HG03064 (cell line): ENCODE data around the gene DKK3.

Source experiments
- ATAC-seq: cut with Tn5 transposase; IDR thresholded peaks from one replicate; pipeline ENCODE4 v1.9.1; 2021; ENCODE audit warnings: low read depth; ENCODE audit not compliant: unreplicated experiment

Gene DKK3

DNA sequence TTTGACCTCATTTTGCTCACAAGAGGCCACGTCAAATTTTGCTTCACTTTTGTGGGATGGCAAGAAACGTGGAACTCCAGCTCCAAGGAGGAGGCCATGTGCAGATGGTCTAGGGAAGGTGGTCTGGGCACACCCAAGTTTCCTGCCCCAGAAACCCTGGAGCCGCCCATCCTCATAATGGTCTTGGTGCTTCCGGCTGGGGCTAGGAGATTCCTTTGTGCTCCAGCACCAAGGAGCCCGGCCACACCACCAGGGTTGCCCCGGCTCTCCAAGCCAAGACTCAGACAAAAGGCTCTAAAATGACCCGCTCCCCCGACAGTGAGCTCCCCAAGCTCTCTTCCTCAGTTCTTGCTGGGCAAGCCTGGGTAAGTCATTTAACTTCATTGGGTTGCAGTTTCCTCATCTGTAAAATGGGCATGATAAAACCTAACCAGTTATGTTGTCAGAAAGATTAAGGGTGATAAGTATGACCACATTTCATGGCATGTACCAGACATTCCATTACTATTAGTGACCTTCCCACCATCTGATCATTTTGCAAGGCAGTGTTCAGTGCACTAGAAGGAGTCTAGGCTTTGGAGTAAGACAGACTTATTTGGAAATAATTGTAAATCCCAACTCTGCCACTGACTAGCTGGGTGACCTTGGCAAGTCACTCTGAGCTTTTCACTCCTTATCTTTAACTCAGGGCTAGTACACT lies 23.3 kb downstream of the DKK3 start:
- no peak for ATAC-seq

GRCh38 chr11:11984563-11984962 lies 23.9 kb downstream of the DKK3 start:
- no peak for ATAC-seq

- no peak for ATAC-seq
Measured at GRCh38 chr11:11983427-11983826, 25.0 kb downstream of the DKK3 start.

DNA sequence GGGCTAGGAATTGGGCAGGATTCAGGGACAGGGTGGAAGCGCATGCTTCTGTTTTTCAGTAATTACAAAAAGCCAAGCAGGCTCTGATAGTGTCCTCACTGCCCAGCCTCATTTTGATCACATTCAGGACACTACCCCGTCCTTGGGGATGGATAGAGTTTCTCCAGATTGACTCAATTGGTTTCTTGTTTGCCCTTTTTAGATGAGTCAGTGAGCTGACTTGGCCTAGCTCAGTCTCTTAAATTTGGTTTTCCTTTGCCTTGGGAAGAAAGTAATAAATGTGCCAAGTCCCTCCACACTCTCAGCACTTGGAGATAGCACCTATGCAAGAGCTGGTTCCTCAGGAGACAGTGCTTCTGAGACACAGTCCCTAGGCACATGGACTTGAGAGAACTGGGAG lies 25.5 kb downstream of the DKK3 start:
- no peak for ATAC-seq

DNA sequence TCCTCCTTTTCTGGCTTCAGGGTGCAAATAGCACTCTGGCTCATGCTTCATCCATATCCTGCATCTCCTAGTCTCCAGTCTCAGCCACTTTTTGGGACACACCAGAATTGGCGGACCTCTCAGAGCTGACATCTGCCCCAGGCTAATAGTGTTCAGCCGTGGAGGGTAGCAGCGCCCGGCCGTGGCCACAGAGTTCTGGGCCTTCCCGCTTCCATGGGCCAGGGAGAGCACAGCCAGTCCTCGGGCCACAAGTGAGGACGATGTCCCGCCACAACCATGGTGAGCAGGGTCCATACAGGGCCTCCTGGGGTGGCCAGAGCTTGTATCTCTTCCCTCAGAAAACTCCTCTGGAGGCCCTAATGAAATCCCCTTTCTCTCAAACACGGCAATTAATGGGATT lies 26.0 kb downstream of the DKK3 start:
- no peak for ATAC-seq

GRCh38 chr11:11981840-11982239 lies 26.6 kb downstream of the DKK3 start:
- ATAC-seq, result no peak

- no peak for ATAC-seq
Measured at GRCh38 chr11:11981364-11981763, 27.1 kb downstream of the DKK3 start.

GRCh38 chr11:11980841-11981308 lies 27.6 kb downstream of the DKK3 start:
- ATAC-seq, result no peak

DNA sequence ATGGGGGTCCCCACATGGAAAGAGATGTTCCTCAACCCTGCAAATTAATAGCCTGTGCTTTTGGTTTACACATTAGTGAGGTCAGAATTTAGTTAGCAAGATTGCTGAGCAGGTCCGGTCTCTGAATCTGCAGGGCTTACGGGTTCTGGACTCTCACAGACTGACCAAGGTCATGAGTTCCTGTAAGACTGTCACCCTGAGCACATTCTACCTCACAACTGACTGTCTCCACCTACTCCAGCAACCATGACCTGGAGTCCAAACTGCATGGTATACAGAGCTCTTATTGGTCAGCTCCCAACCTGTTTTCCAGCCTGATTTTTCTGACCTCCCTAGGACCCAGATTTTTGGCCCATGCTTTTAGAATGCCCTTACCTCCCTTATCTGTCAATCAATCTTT lies 28.2 kb downstream of the DKK3 start:
- ATAC-seq, result no peak

DNA sequence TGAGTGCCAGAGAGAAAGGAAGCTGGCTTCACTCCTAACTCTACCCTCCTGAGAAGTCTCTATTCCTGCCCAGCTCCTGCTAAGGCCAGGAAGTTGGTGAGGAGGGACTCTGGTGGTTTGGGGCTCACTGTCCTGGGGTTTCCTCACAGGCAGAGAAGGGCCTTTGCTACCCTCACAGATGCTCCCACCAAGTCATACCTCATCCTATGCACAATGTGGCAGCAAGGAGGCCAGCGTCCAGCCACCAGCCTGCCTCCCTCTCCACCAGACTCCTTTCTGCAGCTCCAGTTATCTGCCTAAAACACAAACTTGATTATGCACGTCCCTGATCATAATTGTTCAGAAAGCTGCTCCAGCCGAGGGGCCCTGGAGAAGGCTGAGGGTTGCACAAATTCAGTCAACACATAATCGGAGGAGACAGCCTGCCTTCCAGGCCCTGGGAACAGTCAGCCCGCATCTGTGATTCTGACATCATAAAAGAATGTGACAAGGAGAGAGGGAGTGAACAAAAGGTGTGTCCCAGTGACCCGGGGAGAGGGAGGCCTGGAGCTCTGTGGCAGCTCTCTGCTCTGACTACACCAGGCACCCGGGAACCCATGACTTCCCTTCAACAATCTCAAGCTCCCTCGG lies 28.8 kb downstream of the DKK3 start:
- ATAC-seq, result no peak

GRCh38 chr11:11978792-11979487 lies 29.5 kb downstream of the DKK3 start:
- ATAC-seq, result no peak

- no peak for ATAC-seq
Measured at GRCh38 chr11:11978098-11978637, 30.3 kb downstream of the DKK3 start.

GRCh38 chr11:11977206-11977938 lies 31.1 kb downstream of the DKK3 start:
- no peak for ATAC-seq

DNA sequence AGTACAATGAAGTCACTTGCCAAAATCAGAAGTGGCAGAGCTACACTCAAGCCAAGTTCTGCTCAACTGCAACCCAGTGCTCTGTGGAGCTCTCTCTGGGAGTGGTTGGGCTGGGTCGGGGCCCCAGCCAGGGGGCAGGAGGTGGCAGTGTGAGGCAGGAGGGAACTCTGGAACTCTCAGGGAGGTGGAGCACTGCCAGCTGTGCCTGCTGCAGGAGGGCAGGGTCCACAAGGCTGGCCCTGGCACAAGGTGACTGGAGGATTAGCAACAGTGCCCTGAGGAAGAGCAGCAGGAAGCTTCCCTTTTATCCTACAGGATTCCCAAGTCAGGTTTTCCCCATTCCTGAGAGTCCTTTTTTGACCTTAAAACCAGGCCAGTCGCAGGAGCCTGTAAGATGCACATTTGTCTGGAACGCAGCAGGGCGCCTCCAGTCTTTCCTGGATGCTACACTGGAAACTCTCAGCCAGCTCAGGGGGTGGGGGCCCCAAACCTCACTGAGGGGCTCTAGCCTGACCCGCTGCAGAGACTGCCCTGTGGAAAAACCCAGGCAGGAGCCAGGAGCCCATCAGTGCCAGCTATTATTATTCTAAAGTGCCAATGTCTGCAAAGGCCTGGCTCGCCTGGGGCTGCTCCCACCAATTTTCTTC lies 31.8 kb downstream of the DKK3 start:
- no peak for ATAC-seq

- ATAC-seq, result no peak
Measured at GRCh38 chr11:11975201-11976092, 33.0 kb downstream of the DKK3 start.

- ATAC-seq, result no peak
Measured at GRCh38 chr11:11973866-11974265, 34.6 kb downstream of the DKK3 start.

DNA sequence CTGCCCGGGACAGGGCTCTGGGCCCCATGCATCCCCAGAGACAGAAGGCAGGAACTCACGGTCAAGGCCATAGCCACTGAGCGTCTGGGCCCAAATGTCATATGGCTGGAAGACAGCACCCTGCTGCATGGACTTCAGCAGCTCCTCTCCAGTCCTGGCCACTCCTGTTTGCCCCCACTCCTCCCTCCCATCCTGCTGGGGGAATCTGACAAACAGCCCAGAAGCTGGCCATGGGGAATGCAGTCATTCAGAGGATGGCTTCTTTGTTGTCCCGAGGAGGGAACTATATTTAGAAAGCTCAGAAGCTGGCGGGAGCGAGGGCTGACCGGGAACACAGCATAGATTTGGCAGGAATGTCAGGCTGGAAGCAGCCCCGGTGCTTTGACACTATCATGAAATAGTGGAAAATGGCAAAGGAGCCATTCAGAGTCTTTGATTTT lies 35.0 kb downstream of the DKK3 start:
- no peak for ATAC-seq

- no peak for ATAC-seq
Measured at GRCh38 chr11:11972730-11973341, 35.6 kb downstream of the DKK3 start.
